Measurements from ENCODE around the gene PLEKHB2. TPM values are rescaled to one million over a fixed set of nuclear protein-coding genes. Genes with fewer than 3 reads are reported as not detected.

PLEKHB2 gene
- total and polyA plus RNA-seq, 2 experiments from 2014 or later = 39.8 to 99.2 TPM

DNA sequence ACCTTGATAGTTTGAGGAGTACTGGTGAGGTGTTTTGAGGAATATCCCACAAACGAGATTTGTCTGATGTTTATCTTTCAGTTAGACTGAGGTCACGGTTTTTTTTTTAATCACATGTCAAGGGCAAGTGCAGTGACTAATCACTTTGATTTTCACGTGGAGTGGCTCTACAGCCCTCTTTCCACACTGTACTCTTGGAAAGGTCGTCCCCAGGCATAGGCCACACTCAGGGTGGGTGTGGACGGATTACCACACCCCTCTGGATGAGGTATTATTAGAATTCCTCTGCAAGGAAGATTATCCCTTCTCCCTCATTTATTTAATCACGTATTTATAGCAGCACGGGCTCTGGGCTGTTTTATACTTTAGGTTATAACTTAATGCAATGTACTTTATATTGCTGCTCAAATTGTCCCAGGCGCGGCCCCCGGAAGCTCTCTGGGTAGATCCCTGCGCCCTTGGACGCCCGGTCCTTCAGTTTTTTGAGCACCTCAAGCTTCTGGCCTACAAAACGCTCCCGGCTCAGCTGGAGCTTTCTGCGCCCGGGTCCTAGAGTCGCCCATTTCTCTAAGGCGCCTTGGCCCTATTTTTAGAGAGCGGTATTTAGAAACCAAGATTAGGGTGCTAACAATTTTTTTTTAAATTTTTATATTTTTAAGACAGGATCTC is 515 bp upstream of the PLEKHB2 start:
- peak; percentile 81 for DNase-seq (ENCODE audit: low spot score)
- peaks cover 23% of the 10 kb centered on the region for H3K4me1 Mint-ChIP-seq
- Histone ChIP-seq H3K79me2 (replicated peaks; ENCODE audit: insufficient read depth) (peaks cover 44% of the 10 kb centered on the region), H2AFZ (peak overlapping the region; percentile 84), H3K27ac (ENCODE audit: low read depth) (peak overlapping the region; percentile 75), H3K36me3 (ENCODE audit: insufficient read depth) (no peaks in the 10 kb centered on the region), H3K4me1 (ENCODE audit: insufficient read depth) (peaks cover 15% of the 10 kb centered on the region; the same call in 1 of the 2 replicates), H3K27me3 (ENCODE audit: insufficient read depth) (no peaks in the 10 kb centered on the region), H3F3A (replicated peaks; ENCODE audit: low read depth) (no peaks in the 10 kb centered on the region), H3K4me3 (peak overlapping the region; percentile 100), H3K9me2 (ENCODE audit: insufficient read depth) (no peaks in the 10 kb centered on the region), H3K4me2 (peak overlapping the region; percentile 100), H4K20me1 (replicated peaks; ENCODE audit: insufficient read depth) (peaks cover 40% of the 10 kb centered on the region)
- TF ChIP-seq STAT1 (IDR thresholded peaks at IDR 0.05; ENCODE audit: unreplicated experiment) (no peak), JUNB (IDR thresholded peaks at IDR 0.05; ENCODE audit: unreplicated experiment) (no peak), ZNF114 (CRISPR knock-in tag; IDR thresholded peaks at IDR 0.05) (no peak), POLR2AphosphoS5 (IDR thresholded peaks at IDR 0.05; ENCODE audit: low read depth) (no peak), ZNF331 (CRISPR knock-in tag; IDR thresholded peaks at IDR 0.05; ENCODE audit: low read depth) (no peak), CREB1 (CRISPR knock-in tag; IDR thresholded peaks at IDR 0.05; ENCODE audit: low read depth) (no peak), EZH2phosphoT487 (IDR thresholded peaks at IDR 0.05; ENCODE audit: unreplicated experiment) (no peak), NANOG (IDR thresholded peaks at IDR 0.05; ENCODE audit: borderline replicate concordance) (no peak), EZH2 (IDR thresholded peaks at IDR 0.05; ENCODE audit: low read depth, unreplicated experiment) (no peak)
- TF ChIP-seq, protein P1, sequence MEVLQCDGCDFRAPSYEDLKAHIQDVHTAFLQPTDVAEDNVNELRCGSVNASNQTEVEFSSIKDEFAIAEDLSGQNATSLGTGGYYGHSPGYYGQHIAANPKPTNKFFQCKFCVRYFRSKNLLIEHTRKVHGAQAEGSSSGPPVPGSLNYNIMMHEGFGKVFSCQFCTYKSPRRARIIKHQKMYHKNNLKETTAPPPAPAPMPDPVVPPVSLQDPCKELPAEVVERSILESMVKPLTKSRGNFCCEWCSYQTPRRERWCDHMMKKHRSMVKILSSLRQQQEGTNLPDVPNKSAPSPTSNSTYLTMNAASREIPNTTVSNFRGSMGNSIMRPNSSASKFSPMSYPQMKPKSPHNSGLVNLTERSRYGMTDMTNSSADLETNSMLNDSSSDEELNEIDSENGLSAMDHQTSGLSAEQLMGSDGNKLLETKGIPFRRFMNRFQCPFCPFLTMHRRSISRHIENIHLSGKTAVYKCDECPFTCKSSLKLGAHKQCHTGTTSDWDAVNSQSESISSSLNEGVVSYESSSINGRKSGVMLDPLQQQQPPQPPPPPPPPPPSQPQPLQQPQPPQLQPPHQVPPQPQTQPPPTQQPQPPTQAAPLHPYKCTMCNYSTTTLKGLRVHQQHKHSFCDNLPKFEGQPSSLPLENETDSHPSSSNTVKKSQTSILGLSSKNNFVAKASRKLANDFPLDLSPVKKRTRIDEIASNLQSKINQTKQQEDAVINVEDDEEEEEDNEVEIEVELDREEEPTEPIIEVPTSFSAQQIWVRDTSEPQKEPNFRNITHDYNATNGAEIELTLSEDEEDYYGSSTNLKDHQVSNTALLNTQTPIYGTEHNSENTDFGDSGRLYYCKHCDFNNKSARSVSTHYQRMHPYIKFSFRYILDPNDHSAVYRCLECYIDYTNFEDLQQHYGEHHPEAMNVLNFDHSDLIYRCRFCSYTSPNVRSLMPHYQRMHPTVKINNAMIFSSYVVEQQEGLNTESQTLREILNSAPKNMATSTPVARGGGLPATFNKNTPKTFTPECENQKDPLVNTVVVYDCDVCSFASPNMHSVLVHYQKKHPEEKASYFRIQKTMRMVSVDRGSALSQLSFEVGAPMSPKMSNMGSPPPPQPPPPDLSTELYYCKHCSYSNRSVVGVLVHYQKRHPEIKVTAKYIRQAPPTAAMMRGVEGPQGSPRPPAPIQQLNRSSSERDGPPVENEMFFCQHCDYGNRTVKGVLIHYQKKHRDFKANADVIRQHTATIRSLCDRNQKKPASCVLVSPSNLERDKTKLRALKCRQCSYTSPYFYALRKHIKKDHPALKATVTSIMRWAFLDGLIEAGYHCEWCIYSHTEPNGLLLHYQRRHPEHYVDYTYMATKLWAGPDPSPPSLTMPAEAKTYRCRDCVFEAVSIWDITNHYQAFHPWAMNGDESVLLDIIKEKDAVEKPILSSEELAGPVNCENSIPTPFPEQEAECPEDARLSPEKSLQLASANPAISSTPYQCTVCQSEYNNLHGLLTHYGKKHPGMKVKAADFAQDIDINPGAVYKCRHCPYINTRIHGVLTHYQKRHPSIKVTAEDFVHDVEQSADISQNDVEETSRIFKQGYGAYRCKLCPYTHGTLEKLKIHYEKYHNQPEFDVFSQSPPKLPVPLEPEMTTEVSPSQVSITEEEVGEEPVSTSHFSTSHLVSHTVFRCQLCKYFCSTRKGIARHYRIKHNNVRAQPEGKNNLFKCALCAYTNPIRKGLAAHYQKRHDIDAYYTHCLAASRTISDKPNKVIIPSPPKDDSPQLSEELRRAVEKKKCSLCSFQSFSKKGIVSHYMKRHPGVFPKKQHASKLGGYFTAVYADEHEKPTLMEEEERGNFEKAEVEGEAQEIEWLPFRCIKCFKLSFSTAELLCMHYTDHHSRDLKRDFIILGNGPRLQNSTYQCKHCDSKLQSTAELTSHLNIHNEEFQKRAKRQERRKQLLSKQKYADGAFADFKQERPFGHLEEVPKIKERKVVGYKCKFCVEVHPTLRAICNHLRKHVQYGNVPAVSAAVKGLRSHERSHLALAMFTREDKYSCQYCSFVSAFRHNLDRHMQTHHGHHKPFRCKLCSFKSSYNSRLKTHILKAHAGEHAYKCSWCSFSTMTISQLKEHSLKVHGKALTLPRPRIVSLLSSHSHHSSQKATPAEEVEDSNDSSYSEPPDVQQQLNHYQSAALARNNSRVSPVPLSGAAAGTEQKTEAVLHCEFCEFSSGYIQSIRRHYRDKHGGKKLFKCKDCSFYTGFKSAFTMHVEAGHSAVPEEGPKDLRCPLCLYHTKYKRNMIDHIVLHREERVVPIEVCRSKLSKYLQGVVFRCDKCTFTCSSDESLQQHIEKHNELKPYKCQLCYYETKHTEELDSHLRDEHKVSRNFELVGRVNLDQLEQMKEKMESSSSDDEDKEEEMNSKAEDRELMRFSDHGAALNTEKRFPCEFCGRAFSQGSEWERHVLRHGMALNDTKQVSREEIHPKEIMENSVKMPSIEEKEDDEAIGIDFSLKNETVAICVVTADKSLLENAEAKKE (CRISPR knock-in tag; IDR thresholded peaks at IDR 0.05) = no peak
- TF ChIP-seq, protein P2, sequence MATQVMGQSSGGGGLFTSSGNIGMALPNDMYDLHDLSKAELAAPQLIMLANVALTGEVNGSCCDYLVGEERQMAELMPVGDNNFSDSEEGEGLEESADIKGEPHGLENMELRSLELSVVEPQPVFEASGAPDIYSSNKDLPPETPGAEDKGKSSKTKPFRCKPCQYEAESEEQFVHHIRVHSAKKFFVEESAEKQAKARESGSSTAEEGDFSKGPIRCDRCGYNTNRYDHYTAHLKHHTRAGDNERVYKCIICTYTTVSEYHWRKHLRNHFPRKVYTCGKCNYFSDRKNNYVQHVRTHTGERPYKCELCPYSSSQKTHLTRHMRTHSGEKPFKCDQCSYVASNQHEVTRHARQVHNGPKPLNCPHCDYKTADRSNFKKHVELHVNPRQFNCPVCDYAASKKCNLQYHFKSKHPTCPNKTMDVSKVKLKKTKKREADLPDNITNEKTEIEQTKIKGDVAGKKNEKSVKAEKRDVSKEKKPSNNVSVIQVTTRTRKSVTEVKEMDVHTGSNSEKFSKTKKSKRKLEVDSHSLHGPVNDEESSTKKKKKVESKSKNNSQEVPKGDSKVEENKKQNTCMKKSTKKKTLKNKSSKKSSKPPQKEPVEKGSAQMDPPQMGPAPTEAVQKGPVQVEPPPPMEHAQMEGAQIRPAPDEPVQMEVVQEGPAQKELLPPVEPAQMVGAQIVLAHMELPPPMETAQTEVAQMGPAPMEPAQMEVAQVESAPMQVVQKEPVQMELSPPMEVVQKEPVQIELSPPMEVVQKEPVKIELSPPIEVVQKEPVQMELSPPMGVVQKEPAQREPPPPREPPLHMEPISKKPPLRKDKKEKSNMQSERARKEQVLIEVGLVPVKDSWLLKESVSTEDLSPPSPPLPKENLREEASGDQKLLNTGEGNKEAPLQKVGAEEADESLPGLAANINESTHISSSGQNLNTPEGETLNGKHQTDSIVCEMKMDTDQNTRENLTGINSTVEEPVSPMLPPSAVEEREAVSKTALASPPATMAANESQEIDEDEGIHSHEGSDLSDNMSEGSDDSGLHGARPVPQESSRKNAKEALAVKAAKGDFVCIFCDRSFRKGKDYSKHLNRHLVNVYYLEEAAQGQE (IDR thresholded peaks at IDR 0.05; ENCODE audit: unreplicated experiment) = no peak
- TF ChIP-seq, protein P3, sequence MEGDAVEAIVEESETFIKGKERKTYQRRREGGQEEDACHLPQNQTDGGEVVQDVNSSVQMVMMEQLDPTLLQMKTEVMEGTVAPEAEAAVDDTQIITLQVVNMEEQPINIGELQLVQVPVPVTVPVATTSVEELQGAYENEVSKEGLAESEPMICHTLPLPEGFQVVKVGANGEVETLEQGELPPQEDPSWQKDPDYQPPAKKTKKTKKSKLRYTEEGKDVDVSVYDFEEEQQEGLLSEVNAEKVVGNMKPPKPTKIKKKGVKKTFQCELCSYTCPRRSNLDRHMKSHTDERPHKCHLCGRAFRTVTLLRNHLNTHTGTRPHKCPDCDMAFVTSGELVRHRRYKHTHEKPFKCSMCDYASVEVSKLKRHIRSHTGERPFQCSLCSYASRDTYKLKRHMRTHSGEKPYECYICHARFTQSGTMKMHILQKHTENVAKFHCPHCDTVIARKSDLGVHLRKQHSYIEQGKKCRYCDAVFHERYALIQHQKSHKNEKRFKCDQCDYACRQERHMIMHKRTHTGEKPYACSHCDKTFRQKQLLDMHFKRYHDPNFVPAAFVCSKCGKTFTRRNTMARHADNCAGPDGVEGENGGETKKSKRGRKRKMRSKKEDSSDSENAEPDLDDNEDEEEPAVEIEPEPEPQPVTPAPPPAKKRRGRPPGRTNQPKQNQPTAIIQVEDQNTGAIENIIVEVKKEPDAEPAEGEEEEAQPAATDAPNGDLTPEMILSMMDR (conservative IDR thresholded peaks at IDR 0.05; ENCODE audit: low read depth in 2 of 2) = no peak
- TF ChIP-seq, protein P4, sequence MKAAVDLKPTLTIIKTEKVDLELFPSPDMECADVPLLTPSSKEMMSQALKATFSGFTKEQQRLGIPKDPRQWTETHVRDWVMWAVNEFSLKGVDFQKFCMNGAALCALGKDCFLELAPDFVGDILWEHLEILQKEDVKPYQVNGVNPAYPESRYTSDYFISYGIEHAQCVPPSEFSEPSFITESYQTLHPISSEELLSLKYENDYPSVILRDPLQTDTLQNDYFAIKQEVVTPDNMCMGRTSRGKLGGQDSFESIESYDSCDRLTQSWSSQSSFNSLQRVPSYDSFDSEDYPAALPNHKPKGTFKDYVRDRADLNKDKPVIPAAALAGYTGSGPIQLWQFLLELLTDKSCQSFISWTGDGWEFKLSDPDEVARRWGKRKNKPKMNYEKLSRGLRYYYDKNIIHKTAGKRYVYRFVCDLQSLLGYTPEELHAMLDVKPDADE (IDR thresholded peaks at IDR 0.05) = no peak
- no peaks in the 10 kb centered on the region for H3K9me3 Mint-ChIP-seq
- peak overlapping the region; percentile 96 for H3K27ac Mint-ChIP-seq
- H3K36me3 Mint-ChIP-seq (ENCODE audit: low read depth) = peaks cover 3% of the 10 kb centered on the region; the same call in 1 of the 3 replicates
- peaks cover 16% of the 10 kb centered on the region for H3K27me3 Mint-ChIP-seq (ENCODE audit: insufficient read depth, low read depth, poor library complexity)
- H3K4me3 Mint-ChIP-seq = peak overlapping the region; percentile 89
- ATAC-seq = peak; percentile 75

Measured in GM23338 (cell line).